ENCODE measurements around the gene PKN3.

DNA sequence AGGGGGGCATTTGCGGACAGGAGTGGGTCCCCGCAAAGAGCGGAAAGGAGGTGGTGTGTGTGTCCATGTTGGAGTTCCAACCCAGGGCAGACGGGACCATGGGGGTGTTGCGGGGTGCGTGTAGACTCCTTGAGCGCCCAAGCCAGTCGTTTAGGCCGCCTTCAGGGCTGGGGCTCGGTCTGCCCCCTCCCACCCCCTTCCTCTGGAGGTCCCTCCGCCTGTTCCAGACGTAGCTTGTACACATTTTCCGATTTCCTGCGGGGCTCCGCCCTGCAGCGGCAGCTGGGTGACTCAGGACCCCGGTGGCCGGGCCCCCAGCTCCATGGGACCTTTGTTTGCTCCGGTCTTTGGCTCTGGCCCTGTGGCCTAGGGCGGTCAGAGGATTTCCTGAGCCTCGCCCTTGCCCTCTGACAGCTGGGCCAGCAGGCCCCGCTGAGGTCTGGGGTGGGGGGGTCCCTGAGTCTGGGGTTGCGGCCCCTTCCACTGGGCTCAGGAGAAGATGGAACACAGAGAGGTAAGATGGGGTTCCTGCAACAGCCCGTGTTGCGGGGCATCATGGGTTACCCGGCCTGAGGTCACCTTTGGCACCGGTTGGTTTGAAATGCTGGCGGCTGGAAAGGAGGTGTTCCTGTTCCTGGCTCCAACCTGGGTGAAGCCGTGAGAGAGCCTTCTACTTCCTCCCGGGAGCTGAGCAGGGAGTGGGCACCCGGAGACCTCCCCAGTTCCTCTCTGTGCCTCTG is 1.5 kb downstream of the PKN3 start:
- TF ChIP-seq, protein P1, sequence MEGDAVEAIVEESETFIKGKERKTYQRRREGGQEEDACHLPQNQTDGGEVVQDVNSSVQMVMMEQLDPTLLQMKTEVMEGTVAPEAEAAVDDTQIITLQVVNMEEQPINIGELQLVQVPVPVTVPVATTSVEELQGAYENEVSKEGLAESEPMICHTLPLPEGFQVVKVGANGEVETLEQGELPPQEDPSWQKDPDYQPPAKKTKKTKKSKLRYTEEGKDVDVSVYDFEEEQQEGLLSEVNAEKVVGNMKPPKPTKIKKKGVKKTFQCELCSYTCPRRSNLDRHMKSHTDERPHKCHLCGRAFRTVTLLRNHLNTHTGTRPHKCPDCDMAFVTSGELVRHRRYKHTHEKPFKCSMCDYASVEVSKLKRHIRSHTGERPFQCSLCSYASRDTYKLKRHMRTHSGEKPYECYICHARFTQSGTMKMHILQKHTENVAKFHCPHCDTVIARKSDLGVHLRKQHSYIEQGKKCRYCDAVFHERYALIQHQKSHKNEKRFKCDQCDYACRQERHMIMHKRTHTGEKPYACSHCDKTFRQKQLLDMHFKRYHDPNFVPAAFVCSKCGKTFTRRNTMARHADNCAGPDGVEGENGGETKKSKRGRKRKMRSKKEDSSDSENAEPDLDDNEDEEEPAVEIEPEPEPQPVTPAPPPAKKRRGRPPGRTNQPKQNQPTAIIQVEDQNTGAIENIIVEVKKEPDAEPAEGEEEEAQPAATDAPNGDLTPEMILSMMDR (IDR thresholded peaks at IDR 0.05 in 4 of 5, conservative IDR thresholded peaks at IDR 0.05 in 1 of 5) = no peak
- TF ChIP-seq POLR2A (IDR thresholded peaks at IDR 0.05) = peak in 1 of 2 donors; percentile 46

Measured in gastrocnemius medialis (tissue), 4 donors.